C4-2B (cell line): ENCODE data around the gene CACNA2D1.
"Not testable (repeated sequence)": the region's sequence is repeated elsewhere in the genome, so short reads cannot be mapped to it uniquely, and the experiment has no call there.

ENCODE experiments used
- H3K27ac ChIP-seq: fragments of 450-650 bp; 2 replicates; pipeline ENCODE4 v1.5.1; 2017
- CTCF ChIP-seq: fragments of 450-650 bp; conservative IDR thresholded peaks from 2 replicates; pipeline ENCODE4 v1.5.1; 2017; ENCODE audit warnings: mild to moderate bottlenecking
- ZFX ChIP-seq: fragments of 450-650 bp; IDR thresholded peaks from 2 replicates; pipeline ENCODE4 v1.6.1; 2017

The CACNA2D1 gene

GRCh38 chr7:82015751-82016150, 427.8 kb downstream of the CACNA2D1 start:
- H3K27ac ChIP-seq, result no peak overlapping the region
- TF ChIP-seq ZFX, result no peak
- TF ChIP-seq CTCF, result no peak

- not testable (repeated sequence) for H3K27ac ChIP-seq
Measured at GRCh38 chr7:82014574-82014973, 429.0 kb downstream of the CACNA2D1 start.

- H3K27ac ChIP-seq, result no peak overlapping the region
- TF ChIP-seq CTCF, result no peak
- TF ChIP-seq ZFX, result no peak
Measured at GRCh38 chr7:82012453-82012852, 431.1 kb downstream of the CACNA2D1 start.

GRCh38 chr7:82010416-82010815, 433.2 kb downstream of the CACNA2D1 start:
- TF ChIP-seq CTCF (no peak), ZFX (no peak)
- H3K27ac ChIP-seq, result no peak overlapping the region

- no peak overlapping the region for H3K27ac ChIP-seq
Measured at GRCh38 chr7:82007315-82007714, 436.3 kb downstream of the CACNA2D1 start.

GRCh38 chr7:82005056-82005455, 438.5 kb downstream of the CACNA2D1 start:
- TF ChIP-seq CTCF (no peak), ZFX (no peak)
- no peak overlapping the region for H3K27ac ChIP-seq

More at GRCh38 chr7:82007315-82007714, 436.3 kb downstream of the CACNA2D1 start:
- TF ChIP-seq CTCF, result no peak
- TF ChIP-seq ZFX, result no peak

- TF ChIP-seq ZFX (no peak), CTCF (no peak)
Measured at GRCh38 chr7:81993186-81993585, 450.4 kb downstream of the CACNA2D1 start.

GRCh38 chr7:81990395-81990794, 453.2 kb downstream of the CACNA2D1 start:
- no peak overlapping the region for H3K27ac ChIP-seq
- no peak for TF ChIP-seq CTCF
- no peak for TF ChIP-seq ZFX

More at GRCh38 chr7:81993186-81993585, 450.4 kb downstream of the CACNA2D1 start:
- no peak overlapping the region for H3K27ac ChIP-seq
